SJSA1 (cell line): ENCODE results near the gene FBXO3. TPM values are rescaled to one million over a fixed set of nuclear protein-coding genes. Genes with fewer than 3 reads are reported as not detected.
A peak's percentile ranks its signal among the peaks of the same experiment; 100 is the strongest.
"Not testable (repeated sequence)": the region's sequence is repeated elsewhere in the genome, so short reads cannot be mapped to it uniquely, and the experiment has no call there.

Experiments used
- DNase-seq, 2 experiments: peaks; one replicate each; pipeline ENCODE4 v3.0.0-alpha.2; 2015 to 2020; ENCODE audit warnings: low spot score in 2 of 2, low read depth in 1 of 2
- H3K27ac ChIP-seq: fragments of 250-450 bp; sonication (Bioruptor Pico); 2 replicates; pipeline ENCODE4 v1.5.1; 2020; ENCODE audit warnings: mild to moderate bottlenecking, moderate library complexity
- H3K27me3 ChIP-seq: fragments of 250-450 bp; sonication (Bioruptor Pico); replicated peaks from 2 replicates; pipeline ENCODE4 v1.5.1; 2020; ENCODE audit warnings: mild to moderate bottlenecking, moderate library complexity
- H3K36me3 ChIP-seq: fragments of 250-450 bp; sonication (Bioruptor Pico); 2 replicates; pipeline ENCODE4 v1.5.1; 2020; ENCODE audit warnings: mild to moderate bottlenecking
- H3K4me1 ChIP-seq: fragments of 250-450 bp; sonication (Bioruptor Pico); replicated peaks from 2 replicates; pipeline ENCODE4 v1.6.1; 2021; ENCODE audit warnings: mild to moderate bottlenecking
- H3K4me3 ChIP-seq: fragments of 250-450 bp; sonication (Bioruptor Pico); 2 replicates; pipeline ENCODE4 v1.5.1; 2020; ENCODE audit warnings: mild to moderate bottlenecking
- H3K9me3 ChIP-seq: fragments of 250-450 bp; sonication (Bioruptor Pico); replicated peaks from 2 replicates; pipeline ENCODE4 v1.5.1; 2020; ENCODE audit warnings: mild to moderate bottlenecking
- total RNA-seq: library from RNA; depleted of rRNA; stranded (reverse); fragments of >200 nt; shearing (Covaris generic); gene quantifications from 2 replicates; pipeline ENCODE4 v1.2.3, GENCODE V29; 2014; rRNA removed

Gene FBXO3, protein sequence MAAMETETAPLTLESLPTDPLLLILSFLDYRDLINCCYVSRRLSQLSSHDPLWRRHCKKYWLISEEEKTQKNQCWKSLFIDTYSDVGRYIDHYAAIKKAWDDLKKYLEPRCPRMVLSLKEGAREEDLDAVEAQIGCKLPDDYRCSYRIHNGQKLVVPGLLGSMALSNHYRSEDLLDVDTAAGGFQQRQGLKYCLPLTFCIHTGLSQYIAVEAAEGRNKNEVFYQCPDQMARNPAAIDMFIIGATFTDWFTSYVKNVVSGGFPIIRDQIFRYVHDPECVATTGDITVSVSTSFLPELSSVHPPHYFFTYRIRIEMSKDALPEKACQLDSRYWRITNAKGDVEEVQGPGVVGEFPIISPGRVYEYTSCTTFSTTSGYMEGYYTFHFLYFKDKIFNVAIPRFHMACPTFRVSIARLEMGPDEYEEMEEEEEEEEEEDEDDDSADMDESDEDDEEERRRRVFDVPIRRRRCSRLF
- total RNA-seq, result 31.9 and 46.2 TPM in 2 replicates

DNA sequence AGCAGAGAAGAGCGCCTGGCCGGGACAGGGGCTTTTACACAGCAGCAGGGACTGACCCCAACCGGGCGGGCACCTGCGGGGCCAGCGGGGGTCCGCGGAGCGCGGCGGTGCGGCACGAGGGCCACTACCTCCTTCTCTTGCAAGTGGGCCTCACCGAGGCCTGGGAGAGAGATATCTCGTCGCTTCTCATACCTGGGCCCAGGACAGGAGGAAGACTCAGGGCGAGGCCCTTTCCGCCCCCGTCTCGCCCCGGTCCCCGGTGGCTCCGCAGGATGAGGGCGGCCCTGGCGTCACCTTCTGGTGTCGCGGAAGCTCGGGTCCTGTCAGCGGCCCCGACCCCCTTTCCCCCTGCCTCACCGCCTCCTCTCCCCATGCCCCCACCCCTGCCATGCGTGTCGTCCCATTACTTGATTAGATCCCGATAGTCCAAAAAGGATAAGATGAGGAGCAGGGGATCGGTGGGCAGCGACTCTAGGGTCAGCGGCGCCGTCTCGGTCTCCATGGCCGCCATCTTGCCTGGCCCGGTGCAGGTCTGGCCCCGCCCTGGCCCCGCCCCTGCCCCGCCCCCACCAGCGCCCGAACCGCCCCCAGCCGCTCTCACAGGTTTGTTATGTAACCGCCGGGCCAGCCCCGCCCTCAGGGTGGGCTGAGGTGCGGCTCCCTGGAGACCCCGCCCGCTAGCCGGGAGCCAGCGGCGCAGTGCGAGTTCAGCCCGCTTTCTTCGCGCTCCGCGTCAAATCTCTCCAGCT is at the start of gene FBXO3:
Gene FBXO3, minus strand, starts transcription at position 534 of the 749 bp plus-strand sequence. Its CDS starts 23 bp downstream, at position 511.
- peak within 1 kb of the TSS; percentile 79 for H3K4me3 ChIP-seq
- H3K36me3 ChIP-seq, result peaks cover 5% of the 10 kb centered on the region; the same call in 1 of the 2 replicates
- no peaks in the 10 kb centered on the region for H3K27me3 ChIP-seq
- peak within 1 kb of the TSS; percentile 27; the same call in 1 of the 2 replicates for H3K27ac ChIP-seq
- H3K9me3 ChIP-seq, result no peaks in the 10 kb centered on the region
- DNase-seq, result peak; percentile 62 to 82
- H3K4me1 ChIP-seq, result peaks cover 38% of the 10 kb centered on the region

DNA sequence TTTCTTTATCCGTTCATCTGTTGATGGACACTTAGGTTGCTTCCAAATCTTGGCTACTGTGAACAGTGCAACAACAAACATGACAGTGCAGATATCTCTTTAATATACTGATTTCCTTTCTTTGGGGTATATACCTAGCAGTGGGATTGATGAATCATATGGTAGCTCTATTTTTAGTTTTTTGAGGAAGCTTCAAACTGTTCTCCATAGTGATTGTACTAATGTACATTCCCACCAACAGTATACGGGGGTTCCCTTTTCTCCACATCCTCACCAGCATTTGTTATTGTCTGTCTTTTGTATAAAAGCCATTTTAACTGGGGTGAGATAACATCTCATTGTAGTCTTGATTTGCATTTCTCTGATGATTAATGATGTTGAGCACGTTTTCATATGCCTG is 48.7 kb upstream of the FBXO3 start:
- not testable (repeated sequence) for H3K4me3 ChIP-seq, H3K9me3 ChIP-seq, H3K36me3 ChIP-seq, DNase-seq, H3K4me1 ChIP-seq, H3K27ac ChIP-seq
- peaks cover 60% of the 10 kb centered on the region for H3K27me3 ChIP-seq

DNA sequence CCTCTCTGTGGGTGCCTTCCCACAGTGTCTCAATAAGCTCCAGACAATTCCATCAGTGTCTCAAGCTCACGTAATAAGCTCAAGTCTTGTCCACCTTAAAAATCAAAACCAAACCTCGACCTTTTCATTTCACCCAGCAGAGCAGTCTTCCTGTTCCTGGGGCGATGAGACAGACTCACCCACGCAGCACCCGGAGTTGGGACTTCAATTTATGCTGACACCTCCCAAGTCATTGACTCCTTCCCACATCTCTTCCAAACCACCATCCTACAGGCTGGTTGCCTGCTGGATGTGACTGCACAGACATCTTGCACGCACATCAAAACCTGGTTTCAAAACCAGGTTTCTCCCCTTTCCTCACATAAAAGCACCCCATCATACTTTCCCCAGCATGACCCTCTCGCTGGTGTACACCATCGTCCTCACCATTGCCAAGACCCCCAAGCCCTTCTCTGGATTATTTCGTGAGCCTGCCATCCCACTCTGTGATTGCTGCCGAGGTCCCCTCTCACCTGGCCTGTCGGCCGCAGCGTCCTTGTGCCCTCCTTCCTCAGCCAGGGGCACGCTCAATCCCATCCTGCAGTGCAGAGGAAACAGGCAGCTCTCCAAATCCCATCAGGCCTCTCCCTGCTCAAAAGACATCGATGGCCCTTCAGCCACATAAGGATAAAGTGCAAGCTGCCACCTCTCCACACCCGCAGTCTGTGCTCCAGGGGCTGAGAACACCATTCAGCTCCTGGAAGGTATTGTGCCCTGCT is 45.1 kb upstream of the FBXO3 start:
- Histone ChIP-seq H3K27me3 (peaks cover 55% of the 10 kb centered on the region), H3K4me1 (no peaks in the 10 kb centered on the region)

DNA sequence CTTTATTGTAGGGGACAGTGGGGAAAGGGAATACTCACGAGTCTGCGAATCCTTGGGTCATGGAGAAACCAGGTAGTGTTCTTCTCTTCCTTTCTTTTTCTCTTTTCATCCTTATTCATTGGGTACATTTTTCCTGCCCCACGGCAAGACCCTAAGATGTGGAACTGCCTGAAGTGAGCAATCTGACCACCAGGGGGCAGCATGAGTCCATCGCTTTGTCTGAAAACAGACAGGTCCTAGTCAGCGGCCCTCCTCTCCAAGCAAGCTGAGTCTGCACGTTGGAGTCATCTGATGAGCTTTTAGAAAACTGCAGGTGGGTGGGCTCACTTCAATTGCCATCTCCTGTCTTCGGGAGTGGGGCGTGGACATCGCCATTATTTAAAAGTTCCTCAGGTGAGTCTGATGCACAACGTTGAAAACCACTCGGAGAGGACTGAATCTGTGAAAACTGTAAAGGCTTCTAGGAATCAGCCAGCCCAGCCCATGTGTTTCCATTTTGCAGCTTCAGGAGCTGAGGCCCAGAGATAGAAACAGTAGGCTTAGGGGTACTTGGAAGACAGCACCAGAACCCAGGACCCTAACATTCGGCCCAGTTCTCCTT is 34.0 kb upstream of the FBXO3 start:
- Histone ChIP-seq H3K9me3 (no peaks in the 10 kb centered on the region), H3K4me3 (no peak overlapping the region), H3K27me3 (0 out of 2 replicates have a peak, but pooled peaks cover 15% of the 10 kb centered on the region), H3K27ac (no peak overlapping the region), H3K4me1 (no peaks in the 10 kb centered on the region), H3K36me3 (no peaks in the 10 kb centered on the region)
- DNase-seq, result peak; percentile 59 to 83

More for the DNA sequence above, 45.1 kb upstream of the FBXO3 start:
- no peaks in the 10 kb centered on the region for H3K36me3 ChIP-seq
- H3K27ac ChIP-seq, result no peak overlapping the region
- no peaks in the 10 kb centered on the region for H3K9me3 ChIP-seq
- no peak overlapping the region for H3K4me3 ChIP-seq
- no peak for DNase-seq

DNA sequence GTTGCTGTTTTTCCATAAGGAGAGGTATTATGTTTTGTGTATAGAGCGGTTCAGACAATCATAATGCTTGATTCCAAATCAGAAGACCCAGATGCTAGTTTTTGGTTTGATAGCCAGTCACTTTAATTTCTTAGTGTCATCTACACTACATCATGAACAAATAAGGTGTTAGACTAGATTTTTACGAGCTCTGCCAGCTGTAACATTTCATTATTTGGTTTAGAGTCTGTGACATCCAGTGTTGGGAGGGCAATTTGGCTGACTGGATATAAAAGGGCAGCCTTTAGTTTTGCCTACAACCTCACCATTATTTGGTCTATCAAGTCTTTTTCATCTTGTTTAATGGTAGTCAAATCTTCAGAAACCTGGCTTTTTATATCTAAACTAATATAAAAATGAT is 30.2 kb upstream of the FBXO3 start:
- no peak overlapping the region for H3K4me3 ChIP-seq
- no peaks in the 10 kb centered on the region for H3K9me3 ChIP-seq
- no peak overlapping the region for H3K27ac ChIP-seq
- DNase-seq, result no peak
- peaks cover 8% of the 10 kb centered on the region; the same call in 1 of the 2 replicates for H3K27me3 ChIP-seq
- H3K4me1 ChIP-seq, result peaks cover 10% of the 10 kb centered on the region
- no peaks in the 10 kb centered on the region for H3K36me3 ChIP-seq

DNA sequence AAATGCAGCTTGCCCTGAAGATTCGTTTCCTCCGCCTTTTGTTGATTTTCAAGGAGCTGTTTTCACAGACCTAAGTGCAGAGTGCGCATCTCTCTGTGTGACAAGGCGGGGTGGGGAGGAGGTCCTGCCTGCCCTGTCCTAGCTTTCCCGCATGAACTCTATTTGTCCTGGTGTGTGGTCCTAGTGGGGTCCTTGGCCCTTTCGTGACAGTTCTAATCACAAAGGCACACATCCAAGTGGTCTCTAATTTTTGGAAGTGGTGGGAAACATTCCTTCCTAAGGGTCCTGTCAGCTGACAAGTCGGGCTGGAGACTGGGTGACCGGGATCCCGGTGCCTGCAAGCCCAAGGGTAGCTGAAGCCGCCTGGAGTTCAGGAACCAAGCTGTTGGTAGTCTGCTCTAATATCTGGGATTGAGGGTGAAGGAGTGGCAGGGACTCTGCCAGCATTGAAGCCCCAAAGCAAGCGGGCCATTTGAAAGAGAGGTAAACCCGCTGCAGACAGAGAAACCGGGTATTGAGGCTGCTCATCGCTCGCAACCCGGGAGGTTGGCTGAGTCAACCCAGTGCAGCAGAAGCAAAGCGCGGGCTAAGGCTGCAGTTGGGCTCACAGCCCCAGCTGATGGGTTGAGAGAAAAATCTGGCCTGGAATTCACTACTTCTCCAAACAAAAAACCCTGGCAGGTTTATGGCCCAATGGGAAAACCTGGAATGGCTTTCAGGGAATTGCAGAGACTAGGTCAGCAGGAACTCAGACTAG is 28.1 kb upstream of the FBXO3 start:
- Histone ChIP-seq H3K4me1 (peaks cover 10% of the 10 kb centered on the region), H3K4me3 (peak overlapping the region; percentile 27), H3K9me3 (no peaks in the 10 kb centered on the region), H3K36me3 (no peaks in the 10 kb centered on the region), H3K27me3 (peaks cover 13% of the 10 kb centered on the region), H3K27ac (no peak overlapping the region)
- peak; percentile 70 to 75 for DNase-seq

DNA sequence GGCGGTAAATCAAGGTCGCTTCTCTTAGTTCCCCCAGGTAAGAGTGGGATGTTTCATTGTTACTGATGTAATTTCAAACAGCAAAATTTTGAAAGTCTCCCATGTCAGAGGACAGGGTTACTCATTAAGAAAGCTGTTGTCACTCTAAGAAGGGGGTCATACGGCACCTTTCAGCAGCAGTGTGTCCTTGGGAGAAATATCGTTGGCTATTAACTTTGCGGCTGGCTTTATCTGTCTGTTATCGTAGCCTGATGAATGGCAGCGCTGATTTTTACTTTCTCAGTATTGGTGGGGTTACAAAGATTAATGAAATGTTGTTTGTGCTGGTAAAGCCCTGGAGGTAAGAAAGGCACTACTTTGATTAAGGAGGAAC is 27.5 kb upstream of the FBXO3 start:
- H3K9me3 ChIP-seq, result no peaks in the 10 kb centered on the region
- H3K4me3 ChIP-seq, result peak overlapping the region; percentile 27
- no peaks in the 10 kb centered on the region for H3K36me3 ChIP-seq
- H3K4me1 ChIP-seq, result peaks cover 10% of the 10 kb centered on the region
- no peak for DNase-seq
- H3K27me3 ChIP-seq, result peaks cover 13% of the 10 kb centered on the region
- no peak overlapping the region for H3K27ac ChIP-seq

DNA sequence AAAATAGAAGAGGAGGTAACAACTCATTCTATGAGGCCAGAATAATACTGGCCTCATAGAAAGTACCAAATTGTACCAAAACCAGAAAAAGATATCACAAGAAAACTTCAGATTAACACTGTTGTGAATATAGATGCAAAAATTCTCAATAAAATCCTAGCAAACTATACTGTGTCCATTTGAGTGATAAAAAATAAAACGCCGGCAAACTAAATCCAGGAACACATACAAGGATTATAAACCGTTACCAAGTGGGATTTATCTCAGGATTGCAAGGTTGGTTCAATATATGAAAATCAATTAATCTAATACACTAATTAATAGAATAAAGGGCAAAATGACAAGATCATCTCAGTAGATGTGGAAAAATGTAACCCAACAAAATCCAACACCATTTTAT is 23.6 kb upstream of the FBXO3 start:
- Histone ChIP-seq H3K36me3 (no peaks in the 10 kb centered on the region), H3K4me1 (peaks cover 10% of the 10 kb centered on the region), H3K27ac (no peak overlapping the region), H3K9me3 (no peaks in the 10 kb centered on the region), H3K4me3 (no peak overlapping the region), H3K27me3 (peaks cover 24% of the 10 kb centered on the region)
- no peak for DNase-seq

DNA sequence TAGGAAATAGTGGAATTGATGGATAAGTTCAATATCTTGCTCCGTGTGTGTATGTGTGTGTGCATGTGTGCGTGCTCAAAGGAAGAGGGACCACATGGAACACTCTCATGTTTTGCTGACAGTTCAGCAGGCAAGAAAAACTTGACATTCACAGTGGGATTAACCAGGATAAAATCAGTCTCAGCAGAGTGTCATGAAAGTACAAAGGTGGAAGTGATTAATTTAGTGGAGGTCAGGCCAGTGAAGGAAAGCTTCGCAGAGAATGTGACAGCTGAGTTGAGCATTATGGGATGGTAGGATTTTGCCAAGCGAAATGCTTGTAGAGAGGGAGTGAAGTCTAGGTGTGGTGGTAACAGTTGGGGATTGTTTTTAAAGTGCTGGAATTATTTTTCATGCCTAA is 15.7 kb upstream of the FBXO3 start:
- DNase-seq, result no peak
- no peaks in the 10 kb centered on the region for H3K36me3 ChIP-seq
- no peaks in the 10 kb centered on the region for H3K9me3 ChIP-seq

DNA sequence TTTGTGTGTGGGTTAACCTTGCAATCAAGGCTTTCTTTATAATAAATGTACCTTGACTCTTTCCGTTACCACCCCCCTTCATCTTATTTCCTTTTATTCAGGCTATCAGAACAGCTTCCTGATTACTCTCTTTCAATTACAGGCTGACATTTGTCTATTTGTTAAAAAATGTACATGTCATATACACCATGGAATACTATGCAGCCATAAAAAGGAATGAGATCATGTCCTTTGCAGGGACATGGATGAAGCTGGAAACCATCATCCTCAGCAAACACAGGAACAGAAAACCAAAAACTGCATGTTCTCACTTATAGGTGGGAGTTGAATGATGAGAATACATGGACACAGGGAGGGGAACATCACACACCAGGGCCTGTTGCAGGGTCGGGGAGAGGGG is 13.8 kb upstream of the FBXO3 start:
- H3K36me3 ChIP-seq, H3K4me3 ChIP-seq, H3K27ac ChIP-seq, DNase-seq, H3K9me3 ChIP-seq, H3K4me1 ChIP-seq: not testable (repeated sequence)
- peaks cover 13% of the 10 kb centered on the region; the same call in 1 of the 2 replicates for H3K27me3 ChIP-seq

More for the DNA sequence above, 15.7 kb upstream of the FBXO3 start:
- Histone ChIP-seq H3K4me1 (no peaks in the 10 kb centered on the region), H3K4me3 (no peak overlapping the region), H3K27me3 (peaks cover 15% of the 10 kb centered on the region; the same call in 1 of the 2 replicates), H3K27ac (no peak overlapping the region)

DNA sequence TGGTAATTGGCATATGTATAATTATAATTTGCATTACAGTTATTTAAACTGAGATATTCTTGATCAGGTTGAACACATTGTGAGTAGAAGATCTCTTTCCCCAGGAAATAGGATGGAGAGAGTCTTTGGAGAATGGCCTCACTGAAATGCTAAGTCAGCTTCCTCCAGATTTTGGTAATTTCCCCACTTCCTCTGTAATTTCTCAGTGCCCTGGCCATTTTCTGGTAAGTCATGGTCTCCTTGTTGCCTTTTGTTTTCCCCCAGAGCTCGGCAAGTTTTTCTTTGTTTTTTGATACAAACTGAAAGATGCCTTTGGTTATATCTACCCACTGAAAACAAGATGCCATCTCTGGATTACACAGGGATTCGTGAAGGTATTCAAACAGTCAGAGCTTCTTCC is 12.8 kb upstream of the FBXO3 start:
- H3K36me3 ChIP-seq, result no peaks in the 10 kb centered on the region
- H3K27me3 ChIP-seq, result peaks cover 13% of the 10 kb centered on the region; the same call in 1 of the 2 replicates
- no peak overlapping the region for H3K4me3 ChIP-seq
- DNase-seq, result no peak
- no peaks in the 10 kb centered on the region for H3K4me1 ChIP-seq
- H3K9me3 ChIP-seq, result no peaks in the 10 kb centered on the region
- no peak overlapping the region for H3K27ac ChIP-seq

DNA sequence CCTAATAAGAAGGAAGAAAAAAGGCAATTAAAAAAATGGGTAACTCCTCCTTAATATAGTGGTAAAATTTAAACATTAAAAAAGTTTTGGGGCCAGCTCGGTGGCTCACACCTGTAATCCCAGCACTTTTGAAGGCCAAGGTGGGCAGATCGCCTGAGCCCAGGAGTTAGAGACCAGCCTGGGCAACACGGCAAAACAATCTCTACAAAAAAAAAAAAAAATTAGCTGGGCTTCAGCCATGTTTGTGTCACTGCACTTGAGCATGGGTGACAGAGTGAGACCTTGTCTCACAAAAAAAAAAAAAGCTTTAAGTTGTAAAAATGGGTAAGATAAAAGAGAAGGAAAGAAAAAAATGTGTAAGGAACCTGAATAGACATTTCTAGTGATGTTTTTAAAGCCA is 11.3 kb upstream of the FBXO3 start:
- Histone ChIP-seq H3K4me1 (peaks cover 1% of the 10 kb centered on the region), H3K27ac (no peak overlapping the region), H3K9me3 (no peaks in the 10 kb centered on the region), H3K36me3 (no peaks in the 10 kb centered on the region), H3K27me3 (peaks cover 13% of the 10 kb centered on the region; the same call in 1 of the 2 replicates), H3K4me3 (no peak overlapping the region)
- no peak for DNase-seq
